IMR-90 (cell line): Measurements from ENCODE around the gene AGPAT1. TPM values are rescaled to one million over a fixed set of nuclear protein-coding genes. Genes with fewer than 3 reads are reported as not detected.

Experiments
- ATAC-seq: fragments of 200-7000 bp; cut with Tn5 transposase; 2 replicates; pipeline ENCODE4 v1.9.1; 2020; ENCODE audit warnings: low read depth, mild to moderate bottlenecking, moderate library complexity
- BruUV-seq: library from RNA; stranded (reverse); fragments of 400-500 nt; replicated peaks from 2 replicates; lab custom pipeline; 2021; lab: Mats Ljungman, UMichigan
- CTCF ChIA-PET: fragments of 300-600 bp; formaldehyde crosslinking; extraction: SDS; loops from one replicate; lab custom pipeline; 2021; ENCODE audit warnings: antibody characterized with exemption; lab: Yijun Ruan, JAX
- POLR2A ChIA-PET: fragments of 300-600 bp; sonication (Branson Sonifier 250); formaldehyde crosslinking; loops from one replicate; lab custom pipeline; 2022; ENCODE audit warnings: antibody characterized with exemption; ENCODE audit not compliant: unreplicated experiment; lab: Charles Lee
- DNase-seq: peaks from one replicate; pipeline ENCODE4 v3.0.0; 2013
- H2AFZ ChIP-seq: replicated peaks from 2 replicates; pipeline ENCODE3; 2013; ENCODE audit warnings: low read length, mild to moderate bottlenecking; ENCODE audit not compliant: poor library complexity
- H2AK5ac ChIP-seq: 2 replicates; pipeline ENCODE4 v1.6.1; 2013; ENCODE audit warnings: low read depth, low read length, inconsistent platforms
- H2AK9ac ChIP-seq: replicated peaks from 2 replicates; pipeline ENCODE3; 2013; ENCODE audit warnings: mild to moderate bottlenecking, low read depth, low read length, moderate library complexity; ENCODE audit not compliant: poor library complexity
- H2BK120ac ChIP-seq: 2 replicates; pipeline ENCODE4 v1.6.1; 2013; ENCODE audit warnings: low read depth, low read length, inconsistent platforms
- H2BK15ac ChIP-seq: 3 replicates; pipeline ENCODE4 v1.6.1; 2013; ENCODE audit warnings: low read depth, low read length, inconsistent platforms
- H2BK20ac ChIP-seq: 2 replicates; pipeline ENCODE4 v1.6.1; 2013; ENCODE audit warnings: low read depth, mild to moderate bottlenecking, inconsistent platforms, low read length, moderate library complexity
- H2BK5ac ChIP-seq: 2 replicates; pipeline ENCODE4 v1.6.1; 2013; ENCODE audit warnings: mild to moderate bottlenecking, low read depth, low read length, inconsistent platforms; ENCODE audit not compliant: poor library complexity, severe bottlenecking
- H3K14ac ChIP-seq: replicated peaks from 2 replicates; pipeline ENCODE4 v1.6.1; 2013; ENCODE audit warnings: low read depth, low read length, inconsistent platforms
- H3K18ac ChIP-seq: 2 replicates; pipeline ENCODE4 v1.6.1; 2013; ENCODE audit warnings: low read depth, low read length, control low read depth
- H3K23ac ChIP-seq: 2 replicates; pipeline ENCODE4 v1.6.1; 2013; ENCODE audit warnings: low read depth, low read length, inconsistent platforms
- H3K27ac ChIP-seq: 2 replicates; pipeline ENCODE4 v1.5.1; 2013; ENCODE audit warnings: mild to moderate bottlenecking, control low read depth, low read length; ENCODE audit not compliant: insufficient read depth
- H3K27me3 ChIP-seq: 2 replicates; pipeline ENCODE4 v1.6.1; 2013; ENCODE audit warnings: low read length; ENCODE audit not compliant: control insufficient read depth, insufficient read depth
- H3K36me3 ChIP-seq: 2 replicates; pipeline ENCODE4 v1.6.1; 2013; ENCODE audit warnings: low read length, mixed read lengths; ENCODE audit not compliant: control insufficient read depth, insufficient read depth
- H3K4ac ChIP-seq: 2 replicates; pipeline ENCODE4 v1.6.1; 2013; ENCODE audit warnings: low read depth, low read length, inconsistent platforms
- H3K4me1 ChIP-seq: 2 replicates; pipeline ENCODE4 v1.6.1; 2013; ENCODE audit warnings: low read length, mixed read lengths; ENCODE audit not compliant: control insufficient read depth, insufficient read depth
- H3K4me2 ChIP-seq: 2 replicates; pipeline ENCODE4 v1.6.1; 2013; ENCODE audit warnings: low read depth, mild to moderate bottlenecking, control low read depth, low read length, moderate library complexity
- H3K4me3 ChIP-seq: 2 replicates; pipeline ENCODE4 v1.5.1; 2013; ENCODE audit warnings: low read depth, mild to moderate bottlenecking, control low read depth, low read length, moderate library complexity; ENCODE audit not compliant: insufficient read depth
- H3K56ac ChIP-seq: 2 replicates; pipeline ENCODE4 v1.6.1; 2013; ENCODE audit warnings: low read length, inconsistent platforms; ENCODE audit not compliant: insufficient read depth; ENCODE audit errors: extremely low read depth
- H3K79me1 ChIP-seq, 2 experiments: 2 replicates each; pipeline ENCODE4 v1.6.1; 2013; ENCODE audit warnings: low read length in 2 of 2, inconsistent platforms in 1 of 2, low read depth in 1 of 2
- H3K9ac ChIP-seq: 2 replicates; pipeline ENCODE4 v1.6.1; 2013; ENCODE audit warnings: low read depth, low read length, control low read depth
- H3K9me1 ChIP-seq: 2 replicates; pipeline ENCODE4 v1.6.1; 2013; ENCODE audit warnings: low read length, inconsistent platforms; ENCODE audit not compliant: insufficient read depth
- H3K9me3 ChIP-seq: 2 replicates; pipeline ENCODE4 v1.6.1; 2013; ENCODE audit warnings: low read length; ENCODE audit not compliant: control insufficient read depth, insufficient read depth
- H4K20me1 ChIP-seq: 2 replicates; pipeline ENCODE4 v1.6.1; 2013; ENCODE audit warnings: low read length, inconsistent platforms; ENCODE audit not compliant: insufficient read depth
- H4K5ac ChIP-seq: 2 replicates; pipeline ENCODE4 v1.6.1; 2013; ENCODE audit warnings: mild to moderate bottlenecking, low read depth, low read length, control low read depth
- H4K8ac ChIP-seq, 2 experiments: 2 replicates each; pipeline ENCODE4 v1.6.1; 2013; ENCODE audit warnings: low read depth in 2 of 2, low read length in 2 of 2, control low read depth in 1 of 2, inconsistent platforms in 1 of 2
- H4K91ac ChIP-seq: 2 replicates; pipeline ENCODE4 v1.6.1; 2013; ENCODE audit warnings: low read depth, low read length, inconsistent platforms; ENCODE audit not compliant: insufficient read depth
- BHLHE40 ChIP-seq: fragments of 150-350 bp; IDR thresholded peaks from 2 replicates; pipeline ENCODE4 v1.6.1; 2016; ENCODE audit warnings: mild to moderate bottlenecking, low read depth, low read length
- CEBPB ChIP-seq: IDR thresholded peaks from 2 replicates; pipeline ENCODE4 v1.6.1; 2012; ENCODE audit warnings: low read depth, low read length, improper control_type of control experiment
- CHD1 ChIP-seq: IDR thresholded peaks from 2 replicates; pipeline ENCODE4 v1.6.1; 2012; ENCODE audit warnings: low read depth, low read length, improper control_type of control experiment
- FOS ChIP-seq: fragments of 150-350 bp; IDR thresholded peaks from 2 replicates; pipeline ENCODE4 v1.6.1; 2016; ENCODE audit warnings: low read depth, low read length
- MAZ ChIP-seq: IDR thresholded peaks from 2 replicates; pipeline ENCODE4 v1.6.1; 2012; ENCODE audit warnings: low read depth, mild to moderate bottlenecking, low read length, improper control_type of control experiment, moderate library complexity, borderline replicate concordance
- POLR2A ChIP-seq: IDR thresholded peaks from 2 replicates; pipeline ENCODE4 v1.6.1; 2012; ENCODE audit warnings: mild to moderate bottlenecking, low read depth, low read length
- RFX5 ChIP-seq: IDR thresholded peaks from 2 replicates; pipeline ENCODE4 v1.8.0; 2012; ENCODE audit warnings: low read depth, mild to moderate bottlenecking, low read length, moderate library complexity
- SMC3 ChIP-seq: fragments of 150-350 bp; IDR thresholded peaks from 2 replicates; pipeline ENCODE4 v1.6.1; 2016; ENCODE audit warnings: low read depth, mild to moderate bottlenecking, antibody characterized with exemption, low read length, moderate library complexity
- WGBS, 2 experiments: methylation state at CpG; one replicate each; pipeline versions ENCODE4 v1.1.5 to v1.1.7; 2013; ENCODE audit warnings: missing lambda C conversion rate in 2 of 2; ENCODE audit not compliant: insufficient read length in 1 of 2; ENCODE audit errors: extremely low coverage in 2 of 2; 5-methylcytosine and 5-hydroxymethylcytosine counted together
- dilution Hi-C: fragments of 300-500 bp; cut with HindIII; formaldehyde crosslinking; loops from one replicate; pipeline ENCODE4 v1.14.3; 2018; ENCODE audit warnings: low sequenced_read_pairs; ENCODE audit not compliant: unreplicated experiment
- in situ Hi-C: fragments of 300-500 bp; cut with MboI; formaldehyde crosslinking; loops from 3 replicates; pipeline ENCODE4 v1.14.3; 2019; ENCODE audit warnings: low sequenced_read_pairs, inconsistent platforms, mixed read lengths
- intact Hi-C: fragments of 100-400 bp; cut with micrococcal nuclease; formaldehyde crosslinking; loops from 2 replicates; pipeline ENCODE4 v1.10.0; 2022
- polyA plus RNA-seq, 3 experiments: library from polyadenylated mRNA; depleted of rRNA; stranded (reverse); fragments of >200 nt; gene quantifications; 2 replicates each; pipeline ENCODE4 v1.2.3, GENCODE V29; 2012; ENCODE audit warnings: low replicate concordance in 1 of 3
- total RNA-seq: library from RNA; depleted of rRNA; stranded (reverse); fragments of >200 nt; gene quantifications from 2 replicates; pipeline ENCODE4 v1.2.3, GENCODE V29; 2012
- TF ChIP-seq, protein P1 (sequence below): conservative IDR thresholded peaks from 2 replicates; pipeline ENCODE4 v1.5.1; 2012; ENCODE audit warnings: mild to moderate bottlenecking, low read depth, low read length, improper control_type of control experiment

Gene AGPAT1
- total and polyA plus RNA-seq, 2 of the 4 experiments (the other 2 are of a cell fraction), result 27.2 to 116 TPM

DNA sequence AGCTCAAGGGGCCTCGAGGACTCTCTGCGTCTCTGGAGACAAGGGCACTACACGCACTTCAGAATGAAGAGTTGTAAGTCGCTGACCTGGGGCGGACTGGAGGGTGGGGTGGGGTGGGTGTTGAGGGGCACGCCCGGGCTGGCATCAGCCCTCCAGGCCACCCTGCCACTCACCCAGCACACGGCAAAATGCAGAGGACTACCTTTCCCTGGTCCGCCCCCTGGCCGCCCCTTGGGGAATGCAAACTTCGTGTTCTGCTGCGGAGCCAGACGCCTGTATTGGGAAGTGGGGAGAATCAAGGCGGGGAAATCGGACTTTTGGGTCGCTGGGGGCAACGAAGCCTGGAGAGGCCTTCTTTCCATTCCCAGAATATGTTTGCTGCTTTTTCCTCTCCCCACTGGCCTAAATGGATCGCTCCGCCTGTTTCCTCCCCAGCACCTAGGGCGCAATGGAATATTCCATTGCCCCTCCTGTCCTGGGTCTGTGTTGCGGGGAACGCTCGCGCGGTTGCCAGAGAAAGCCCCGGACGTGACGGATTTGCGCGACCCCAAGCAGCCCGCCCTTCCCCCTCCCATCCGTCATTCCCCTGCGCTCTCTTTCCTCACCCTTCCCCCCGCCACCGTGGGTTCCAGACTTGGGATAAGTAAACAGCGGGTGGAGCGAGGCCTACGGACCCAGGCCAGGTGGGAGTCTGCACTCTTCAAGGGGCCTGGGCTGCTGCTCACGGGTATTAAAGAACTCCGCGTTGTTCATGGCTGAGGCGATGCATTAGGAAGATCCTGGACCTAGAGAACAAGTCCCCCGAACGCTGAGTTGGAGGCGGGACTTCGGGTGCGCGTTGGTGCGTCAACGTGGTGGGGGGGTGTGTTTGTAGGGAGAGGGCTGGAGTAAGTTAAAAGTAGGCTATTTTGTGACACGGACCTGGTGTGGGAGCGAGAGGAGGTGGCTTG lies 22.0 kb downstream of the AGPAT1 start, which contains the start of gene PPT2:
Gene PPT2, plus strand, starts transcription at position 578 of the 950 bp plus-strand sequence. CDS start 454 bp downstream, outside the sequence.
- Histone ChIP-seq H2AK9ac (peak within 1 kb of the TSS; percentile 98), H4K5ac (peak within 1 kb of the TSS; percentile 65), H3K14ac (peak within 1 kb of the TSS; percentile 90), H4K91ac (peak within 1 kb of the TSS; percentile 86), H3K4me2 (peak within 1 kb of the TSS; percentile 79), H4K20me1 (no peaks in the 10 kb centered on the region), H2BK15ac (peak within 1 kb of the TSS; percentile 54; the same call in 2 of the 3 replicates), H2AFZ (peak within 1 kb of the TSS; percentile 96), H2AK5ac (peak within 1 kb of the TSS; percentile 69; the same call in 1 of the 2 replicates), H3K4me1 (peaks cover 23% of the 10 kb centered on the region), H3K23ac (peak within 1 kb of the TSS; percentile 96), H3K9me1 (0 out of 2 replicates have a peak, but pooled peaks cover 4% of the 10 kb centered on the region), H4K8ac (peak within 1 kb of the TSS; percentile 75 to 96), H3K27me3 (no peaks in the 10 kb centered on the region; the same call in 1 of the 2 replicates), H3K18ac (peak within 1 kb of the TSS; percentile 46), H3K36me3 (peaks cover 12% of the 10 kb centered on the region), H3K4me3 (peak within 1 kb of the TSS; percentile 67), H3K4ac (peak within 1 kb of the TSS; percentile 84), H3K56ac (peak within 1 kb of the TSS; percentile 78), H2BK20ac (peak within 1 kb of the TSS; percentile 79), H3K9me3 (peaks cover 1% of the 10 kb centered on the region; the same call in 1 of the 2 replicates), H2BK120ac (peak within 1 kb of the TSS; percentile 78), H3K9ac (peak within 1 kb of the TSS; percentile 70), H2BK5ac (peak within 1 kb of the TSS; percentile 82), H3K27ac (peak within 1 kb of the TSS; percentile 84), H3K79me1 (peaks cover 6 to 34% of the 10 kb centered on the region in 2 experiments)
- WGBS, 2 experiments, result 5% methylated on average over 4 of the region's 52 CpGs; no CpG with 5 or more reads in 1 of the 2 experiments
- TSS peak; percentile 84 for BruUV-seq
- in situ Hi-C loops (no loop called here), intact Hi-C loops (loop anchor here (1.0 to 10.0 kb wide), 7 partner anchors 23 to 252 kb away; partner anchors contain the start of genes AGPAT1, SKIC2 and ZBTB12), dilution Hi-C loops (no loop called here)
- ChIA-PET POLR2A (no interaction called here), CTCF (interaction anchor here (1.0 to 1.1 kb wide), 2 partner anchors 39 to 44 kb away, joined by 3 read pairs; partner anchors contain the start of gene TNXB)
- TF ChIP-seq SMC3, result 0 out of 2 replicates have a peak, but pooled peaks have one; percentile 11
- TF ChIP-seq, protein P1, sequence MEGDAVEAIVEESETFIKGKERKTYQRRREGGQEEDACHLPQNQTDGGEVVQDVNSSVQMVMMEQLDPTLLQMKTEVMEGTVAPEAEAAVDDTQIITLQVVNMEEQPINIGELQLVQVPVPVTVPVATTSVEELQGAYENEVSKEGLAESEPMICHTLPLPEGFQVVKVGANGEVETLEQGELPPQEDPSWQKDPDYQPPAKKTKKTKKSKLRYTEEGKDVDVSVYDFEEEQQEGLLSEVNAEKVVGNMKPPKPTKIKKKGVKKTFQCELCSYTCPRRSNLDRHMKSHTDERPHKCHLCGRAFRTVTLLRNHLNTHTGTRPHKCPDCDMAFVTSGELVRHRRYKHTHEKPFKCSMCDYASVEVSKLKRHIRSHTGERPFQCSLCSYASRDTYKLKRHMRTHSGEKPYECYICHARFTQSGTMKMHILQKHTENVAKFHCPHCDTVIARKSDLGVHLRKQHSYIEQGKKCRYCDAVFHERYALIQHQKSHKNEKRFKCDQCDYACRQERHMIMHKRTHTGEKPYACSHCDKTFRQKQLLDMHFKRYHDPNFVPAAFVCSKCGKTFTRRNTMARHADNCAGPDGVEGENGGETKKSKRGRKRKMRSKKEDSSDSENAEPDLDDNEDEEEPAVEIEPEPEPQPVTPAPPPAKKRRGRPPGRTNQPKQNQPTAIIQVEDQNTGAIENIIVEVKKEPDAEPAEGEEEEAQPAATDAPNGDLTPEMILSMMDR, result 0 out of 2 replicates have a peak, but pooled peaks have one; percentile 26
- TF ChIP-seq FOS, result no peak
- TF ChIP-seq POLR2A, result 0 out of 2 replicates have a peak, but pooled peaks have one; percentile 13
- TF ChIP-seq MAZ, result peak; percentile 67; the same call in 1 of the 2 replicates
- TF ChIP-seq CHD1, result peak; percentile 23; the same call in 1 of the 2 replicates
- TF ChIP-seq CEBPB, result peak; percentile 6; the same call in 1 of the 2 replicates
- TF ChIP-seq BHLHE40, result peak; percentile 93
- TF ChIP-seq RFX5, result no peak
- DNase-seq, result peak; percentile 91
- ATAC-seq, result peak; percentile 80
